ACHN (cell line): ENCODE data around the gene DNM3.
A peak's percentile ranks its signal among the peaks of the same experiment; 100 is the strongest.

Experiments used
- DNase-seq: peaks from one replicate; pipeline ENCODE4 v3.0.0-alpha.2; 2015
- in situ Hi-C: cut with HindIII; loops from 2 replicates; pipeline ENCODE4 v1.10.0; 2017; ENCODE audit warnings: low sequenced_read_pairs, low pct_ligation_motif_present, low pct_unique_long_range_greater_than_20kb

Gene DNM3

GRCh38 chr1:172446547-172446946, 605.2 kb downstream of the DNM3 start:
- no peak for DNase-seq
- in situ Hi-C loops = no loop called here

- in situ Hi-C loops = no loop called here
- DNase-seq = no peak
Measured at GRCh38 chr1:172447641-172448040, 606.3 kb downstream of the DNM3 start.

GRCh38 chr1:172448995-172449584, 607.8 kb downstream of the DNM3 start:
- DNase-seq = peak; percentile 36

GRCh38 chr1:172449585-172450523, 608.6 kb downstream of the DNM3 start:
- in situ Hi-C loops = no loop called here
- DNase-seq = peak; percentile 75

More at GRCh38 chr1:172448995-172449584, 607.8 kb downstream of the DNM3 start:
- in situ Hi-C loops = no loop called here

GRCh38 chr1:172450524-172450885, 609.2 kb downstream of the DNM3 start:
- in situ Hi-C loops = no loop called here

GRCh38 chr1:172451002-172451443, 609.7 kb downstream of the DNM3 start:
- DNase-seq = peak; percentile 31
- in situ Hi-C loops = no loop called here

More at GRCh38 chr1:172450524-172450885, 609.2 kb downstream of the DNM3 start:
- DNase-seq = no peak

- in situ Hi-C loops = no loop called here
- DNase-seq = no peak
Measured at GRCh38 chr1:172452536-172453152, 611.3 kb downstream of the DNM3 start.

- DNase-seq = no peak
- in situ Hi-C loops = no loop called here
Measured at GRCh38 chr1:172453153-172453545, 611.9 kb downstream of the DNM3 start.

- no peak for DNase-seq
- in situ Hi-C loops = no loop called here
Measured at GRCh38 chr1:172453607-172454006, 612.3 kb downstream of the DNM3 start.

GRCh38 chr1:172455451-172455850, 614.2 kb downstream of the DNM3 start:
- in situ Hi-C loops = no loop called here
- DNase-seq = no peak

- no peak for DNase-seq
- in situ Hi-C loops = no loop called here
Measured at GRCh38 chr1:172456344-172456769, 615.1 kb downstream of the DNM3 start.

- DNase-seq = no peak
- in situ Hi-C loops = no loop called here
Measured at GRCh38 chr1:172457479-172458130, 616.3 kb downstream of the DNM3 start.

GRCh38 chr1:172460177-172460576, 618.9 kb downstream of the DNM3 start:
- no peak for DNase-seq
- in situ Hi-C loops = no loop called here

GRCh38 chr1:172460887-172461315, 619.6 kb downstream of the DNM3 start:
- no peak for DNase-seq
- in situ Hi-C loops = no loop called here
